RWPE2 (cell line): Measurements from ENCODE around the gene TMEM131.
A peak's percentile ranks its signal among the peaks of the same experiment; 100 is the strongest.

Experiments used
- ATAC-seq: fragments of 200-7000 bp; cut with Tn5 transposase; 3 replicates; pipeline ENCODE4 v1.9.1; 2021; ENCODE audit warnings: low read depth
- DNase-seq: peaks from one replicate; pipeline ENCODE4 v3.0.0-alpha.2; 2020; ENCODE audit warnings: low spot score
- H3K27ac ChIP-seq: fragments of 450-650 bp; 2 replicates; pipeline ENCODE4 v1.5.1; 2017; ENCODE audit warnings: mild to moderate bottlenecking; ENCODE audit not compliant: poor library complexity, severe bottlenecking
- H3K27me3 ChIP-seq: fragments of 250-450 bp; sonication (Bioruptor Pico); 2 replicates; pipeline ENCODE4 v1.5.1; 2021; ENCODE audit warnings: mild to moderate bottlenecking, moderate library complexity; ENCODE audit not compliant: insufficient read depth, poor library complexity, severe bottlenecking
- H3K36me3 ChIP-seq: fragments of 250-450 bp; sonication (Bioruptor Pico); 2 replicates; pipeline ENCODE4 v1.5.1; 2020; ENCODE audit warnings: low read depth, mild to moderate bottlenecking, moderate library complexity
- H3K4me1 ChIP-seq: fragments of 250-450 bp; sonication (Bioruptor Pico); 2 replicates; pipeline ENCODE4 v1.5.1; 2021; ENCODE audit warnings: mild to moderate bottlenecking, moderate library complexity; ENCODE audit not compliant: insufficient read depth, poor library complexity, severe bottlenecking
- H3K4me3 ChIP-seq: fragments of 250-450 bp; sonication (Bioruptor Pico); 2 replicates; pipeline ENCODE4 v1.5.1; 2021; ENCODE audit warnings: mild to moderate bottlenecking, moderate library complexity; ENCODE audit not compliant: severe bottlenecking
- H3K9me3 ChIP-seq: fragments of 250-450 bp; sonication (Bioruptor Pico); 2 replicates; pipeline ENCODE4 v1.5.1; 2021; ENCODE audit warnings: mild to moderate bottlenecking, moderate library complexity; ENCODE audit not compliant: severe bottlenecking
- CTCF ChIP-seq: fragments of 450-650 bp; IDR thresholded peaks from one replicate; pipeline ENCODE4 v1.5.1; 2017; ENCODE audit warnings: mild to moderate bottlenecking, moderate library complexity; ENCODE audit not compliant: poor library complexity, severe bottlenecking

TMEM131 gene

GRCh38 chr2:97742381-97742847 lies 253.3 kb downstream of the TMEM131 start:
- peaks cover 17% of the 10 kb centered on the region for H3K4me1 ChIP-seq
- H3K36me3 ChIP-seq: no peaks in the 10 kb centered on the region
- peak; percentile 44 for DNase-seq
- no peak for TF ChIP-seq CTCF
- no peak overlapping the region for H3K4me3 ChIP-seq
- H3K27me3 ChIP-seq: no peaks in the 10 kb centered on the region
- peak; percentile 75 for ATAC-seq
- no peak overlapping the region for H3K27ac ChIP-seq
- no peaks in the 10 kb centered on the region for H3K9me3 ChIP-seq

- peaks cover 17% of the 10 kb centered on the region for H3K4me1 ChIP-seq
- no peak overlapping the region for H3K4me3 ChIP-seq
- H3K27ac ChIP-seq: no peak overlapping the region
- no peak for TF ChIP-seq CTCF
- H3K9me3 ChIP-seq: no peaks in the 10 kb centered on the region
- DNase-seq (peak; percentile 30), ATAC-seq (no peak)
- no peaks in the 10 kb centered on the region for H3K27me3 ChIP-seq
- no peaks in the 10 kb centered on the region for H3K36me3 ChIP-seq
These were observed 254.1 kb downstream of the TMEM131 start for GRCh38 chr2:97741686-97742085.

- no peak for TF ChIP-seq CTCF
- Histone ChIP-seq H3K27ac (no peak overlapping the region), H3K4me3 (no peak overlapping the region), H3K36me3 (no peaks in the 10 kb centered on the region), H3K27me3 (no peaks in the 10 kb centered on the region), H3K4me1 (peaks cover 17% of the 10 kb centered on the region), H3K9me3 (no peaks in the 10 kb centered on the region)
- DNase-seq (peak; percentile 36), ATAC-seq (no peak)
These were observed 254.5 kb downstream of the TMEM131 start for GRCh38 chr2:97741251-97741650.

- Histone ChIP-seq H3K4me1 (peaks cover 17% of the 10 kb centered on the region), H3K9me3 (no peaks in the 10 kb centered on the region), H3K27me3 (no peaks in the 10 kb centered on the region), H3K36me3 (no peaks in the 10 kb centered on the region), H3K4me3 (no peak overlapping the region), H3K27ac (no peak overlapping the region)
- ATAC-seq (no peak), DNase-seq (peak; percentile 22)
- peak; percentile 67 for TF ChIP-seq CTCF
These were observed 255.1 kb downstream of the TMEM131 start for GRCh38 chr2:97740590-97741182.

- Histone ChIP-seq H3K4me1 (peaks cover 17% of the 10 kb centered on the region), H3K27me3 (no peaks in the 10 kb centered on the region), H3K36me3 (no peaks in the 10 kb centered on the region), H3K9me3 (no peaks in the 10 kb centered on the region), H3K27ac (no peak overlapping the region), H3K4me3 (no peak overlapping the region)
- TF ChIP-seq CTCF: no peak
- peak; percentile 42 for DNase-seq
- no peak for ATAC-seq
These were observed 255.9 kb downstream of the TMEM131 start for GRCh38 chr2:97739893-97740245.
